HUDEP-2 (cell line): ENCODE measurements around the gene RAPGEF6.
"Not testable (repeated sequence)": the region's sequence is repeated elsewhere in the genome, so short reads cannot be mapped to it uniquely, and the experiment has no call there.

Experiments used
- DNase-seq, 76 experiments: peaks; one replicate each; lab custom pipeline; 2025; ENCODE audit not compliant: unreplicated experiment in 76 of 76; lab: John Stamatoyannopoulos, UW

Gene RAPGEF6

DNA sequence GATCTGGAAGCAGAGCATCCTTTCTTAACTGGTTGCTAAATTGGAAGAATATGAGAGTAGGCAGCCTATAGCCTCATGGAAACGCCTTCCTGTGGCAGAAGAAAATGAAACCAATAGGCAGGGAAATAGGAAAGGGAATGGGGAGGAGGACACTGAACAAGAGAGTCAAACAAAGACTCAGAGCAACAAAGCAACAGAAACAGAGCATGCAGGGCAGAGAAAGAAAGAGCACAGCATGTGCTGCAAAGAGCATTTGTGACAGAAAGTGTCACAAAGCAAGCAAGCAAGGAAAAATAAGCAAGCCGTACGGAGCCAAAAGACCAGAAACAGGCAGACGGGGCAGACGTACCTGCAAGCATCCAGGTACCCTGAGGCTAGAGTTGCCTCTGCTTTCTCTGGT, 123.1 kb downstream of the RAPGEF6 start:
- no peak for DNase-seq

DNA sequence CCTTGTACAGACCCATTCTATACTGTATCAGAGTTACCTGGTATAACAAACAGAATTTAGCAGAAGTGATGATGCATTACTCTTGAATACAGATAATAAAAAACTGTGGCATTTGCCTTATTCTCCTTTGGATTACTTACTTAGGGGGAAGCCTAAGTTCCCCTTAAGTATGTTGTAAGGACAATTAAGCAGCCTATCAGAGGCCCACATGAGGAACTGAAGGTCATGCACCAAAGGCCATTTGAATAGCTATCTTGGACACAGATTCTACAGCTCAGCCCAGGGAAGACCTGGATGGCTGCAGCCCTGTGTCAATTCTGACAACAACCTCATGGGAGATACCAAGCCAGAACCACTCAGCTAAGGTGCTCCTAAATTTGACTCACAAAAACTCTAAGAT, 125.2 kb downstream of the RAPGEF6 start:
- DNase-seq: no peak

DNA sequence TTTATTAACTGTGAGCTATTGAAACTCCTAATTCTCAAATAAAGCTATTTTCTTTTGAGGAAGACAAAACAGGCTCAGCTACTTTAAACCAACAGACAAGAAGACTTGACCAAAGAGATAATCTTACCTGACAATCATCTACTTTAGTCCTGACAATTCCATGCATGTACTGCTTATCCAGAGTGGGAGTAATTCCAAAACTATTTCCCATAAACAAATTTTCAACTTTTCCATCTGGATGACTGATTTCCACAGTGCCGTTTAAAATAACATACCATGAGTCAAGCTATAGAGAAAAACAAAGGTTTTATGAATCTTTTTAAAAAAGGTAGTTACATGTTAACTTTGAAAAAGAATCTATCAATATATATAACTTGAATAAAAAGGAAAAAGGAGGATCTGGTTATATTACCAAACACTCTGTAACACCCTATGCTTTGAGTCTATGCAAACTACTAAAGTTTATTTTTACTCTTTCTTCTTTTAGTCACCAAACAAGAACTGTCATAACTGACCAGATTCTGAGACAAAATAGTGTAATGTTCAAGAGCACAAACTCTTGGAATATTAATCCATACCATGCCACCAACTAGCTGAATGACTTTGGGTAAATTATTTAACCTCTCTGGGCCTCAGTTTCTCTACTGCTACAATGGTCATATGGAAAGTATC, 129.7 kb downstream of the RAPGEF6 start:
- DNase-seq: no peak

DNA sequence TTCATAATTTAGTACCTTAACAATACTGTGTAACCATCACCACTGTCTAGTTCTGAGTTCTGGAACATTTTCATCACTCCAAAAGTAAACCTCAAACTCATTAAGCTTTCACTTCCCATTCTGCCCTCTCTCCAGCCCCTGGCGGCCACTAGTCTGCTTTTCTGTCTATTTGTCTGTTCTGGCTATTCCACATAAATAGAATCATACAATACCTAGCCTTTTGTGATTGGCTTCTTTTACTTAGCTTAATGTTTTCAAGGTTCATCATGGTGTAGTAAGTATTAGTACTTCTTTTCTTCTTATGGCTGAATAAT, 138.7 kb downstream of the RAPGEF6 start:
- no peak for DNase-seq

DNA sequence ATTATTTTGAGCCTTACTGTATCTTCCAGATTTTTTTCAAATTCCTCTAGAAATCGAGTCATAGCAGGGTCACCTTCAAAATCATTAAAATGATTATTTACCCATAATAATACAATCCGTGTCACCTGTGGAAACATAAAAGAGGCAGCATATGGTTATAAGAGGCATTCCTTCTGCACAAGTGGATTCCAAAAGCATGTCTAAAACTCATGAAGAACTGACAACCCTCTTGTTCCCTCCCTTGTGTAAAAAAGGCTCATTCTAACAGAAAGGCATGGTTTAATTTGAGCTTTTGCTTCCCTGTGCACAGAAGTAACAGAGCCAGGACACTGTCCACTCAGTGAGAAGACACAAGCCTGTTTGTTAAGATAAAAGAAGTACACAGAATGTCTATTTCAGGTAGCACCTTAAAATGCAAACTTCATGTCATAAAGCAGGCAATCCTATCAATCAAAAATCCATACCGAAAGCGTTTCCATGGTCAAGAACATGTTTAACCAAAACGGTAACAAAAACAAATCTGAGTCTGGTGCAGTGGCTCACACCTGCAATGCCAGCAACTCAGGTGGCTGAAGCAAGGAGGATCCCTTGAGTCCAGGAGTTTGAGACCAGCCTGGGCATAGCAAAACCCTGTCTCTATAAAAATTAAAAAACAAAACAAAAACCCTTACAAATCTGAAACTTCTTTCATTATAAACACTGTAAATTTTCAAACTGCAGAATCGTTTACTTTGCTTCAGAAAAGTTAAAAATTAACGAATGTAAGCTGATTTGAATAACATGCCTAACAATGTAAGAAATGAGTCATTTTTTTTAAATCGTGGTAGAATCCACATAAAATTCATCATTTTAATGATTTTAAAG, 139.3 kb downstream of the RAPGEF6 start:
- no peak for DNase-seq

DNA sequence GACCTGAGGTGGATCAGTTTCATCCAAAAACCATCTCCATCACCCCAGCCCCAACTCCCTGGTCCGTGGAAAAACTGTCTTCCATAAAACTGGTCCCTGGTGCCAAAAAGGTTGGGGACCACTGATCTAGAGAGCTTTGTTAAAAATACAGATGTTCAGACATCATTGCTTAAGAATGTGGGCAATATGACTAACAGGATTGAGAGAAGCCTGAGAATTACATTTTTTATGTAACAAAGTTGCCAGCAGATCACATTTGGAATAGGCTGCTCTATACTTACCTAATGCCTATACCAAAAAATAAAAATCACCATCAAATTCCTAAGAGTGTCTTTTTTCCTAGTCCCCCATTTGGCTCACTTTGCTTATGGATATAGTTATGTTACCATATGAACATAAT, 143.3 kb downstream of the RAPGEF6 start:
- no peak for DNase-seq

DNA sequence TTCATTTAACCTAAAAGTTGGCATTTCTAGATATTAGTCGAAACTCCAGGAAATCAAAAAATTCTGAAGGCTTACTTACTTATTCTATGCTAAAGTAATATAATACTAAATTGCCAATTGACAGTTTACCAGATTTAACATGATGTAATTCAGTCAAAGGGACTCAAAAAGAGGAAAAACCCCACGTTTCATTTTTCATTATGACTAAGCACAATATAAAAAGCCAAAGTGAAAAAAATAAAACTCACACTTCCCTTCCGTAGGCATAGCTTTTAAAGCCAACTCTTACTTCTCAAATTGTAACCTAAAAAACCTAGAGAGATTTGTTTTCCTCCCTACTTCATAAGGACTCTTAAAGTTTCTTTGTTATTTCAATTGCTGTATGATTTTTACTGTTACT, 146.6 kb downstream of the RAPGEF6 start:
- DNase-seq: no peak

DNA sequence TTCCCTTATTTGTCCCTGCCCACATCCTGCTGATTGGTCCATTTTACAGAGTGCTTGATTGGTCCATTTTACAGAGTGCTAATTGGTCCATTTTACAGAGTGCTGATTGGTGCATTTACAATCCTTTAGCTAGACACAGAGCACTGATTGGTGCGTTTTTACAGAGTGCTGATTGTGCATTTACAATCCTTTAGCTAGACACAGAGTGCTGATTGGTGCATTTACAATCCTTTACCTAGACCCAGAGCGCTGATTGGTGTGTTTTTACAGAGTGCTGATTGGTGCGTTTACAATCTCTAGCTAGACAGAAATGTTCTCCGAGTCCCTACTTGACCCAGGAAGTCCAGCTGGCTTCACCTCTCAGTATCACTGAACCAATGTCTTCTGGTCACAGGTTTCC, 147.7 kb downstream of the RAPGEF6 start:
- DNase-seq: not testable (repeated sequence)

DNA sequence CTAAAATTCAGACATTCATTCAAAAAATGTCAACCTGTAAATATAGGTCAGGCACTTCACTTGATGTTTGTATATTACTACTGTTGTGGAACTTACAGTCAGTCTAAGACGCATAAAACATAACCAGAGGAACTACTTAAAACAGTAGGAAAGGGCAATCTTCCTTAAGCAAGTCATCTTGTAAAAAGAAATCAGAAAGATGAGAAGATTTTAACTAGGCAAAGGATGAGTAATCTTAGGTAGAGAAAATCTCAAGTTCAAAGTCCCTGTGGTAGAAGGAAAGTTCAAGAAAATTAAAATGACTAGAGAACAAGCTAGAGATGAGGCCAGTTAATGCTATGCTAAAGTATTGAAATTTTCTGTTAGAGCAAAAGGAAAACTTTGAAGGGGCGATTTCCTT, 152.4 kb downstream of the RAPGEF6 start:
- DNase-seq: no peak

DNA sequence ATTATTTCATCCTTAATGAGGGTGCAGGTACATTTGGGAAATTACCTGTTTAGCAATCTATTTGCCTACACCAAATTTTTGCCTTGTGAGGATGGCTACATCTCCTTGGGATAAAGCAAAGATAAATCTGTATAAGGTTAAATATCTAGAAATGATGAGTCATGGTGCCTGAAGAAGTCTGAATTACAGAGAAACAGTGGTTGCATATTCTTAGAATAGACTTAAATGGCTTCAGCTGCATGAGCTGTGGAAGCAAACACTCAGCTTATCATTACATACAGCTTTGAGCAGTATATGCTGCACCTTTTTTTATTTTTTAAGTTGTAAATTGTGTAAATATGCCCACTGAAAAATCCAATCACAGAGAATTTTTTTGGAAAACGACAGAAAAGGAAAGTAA, 153.5 kb downstream of the RAPGEF6 start:
- DNase-seq: no peak

DNA sequence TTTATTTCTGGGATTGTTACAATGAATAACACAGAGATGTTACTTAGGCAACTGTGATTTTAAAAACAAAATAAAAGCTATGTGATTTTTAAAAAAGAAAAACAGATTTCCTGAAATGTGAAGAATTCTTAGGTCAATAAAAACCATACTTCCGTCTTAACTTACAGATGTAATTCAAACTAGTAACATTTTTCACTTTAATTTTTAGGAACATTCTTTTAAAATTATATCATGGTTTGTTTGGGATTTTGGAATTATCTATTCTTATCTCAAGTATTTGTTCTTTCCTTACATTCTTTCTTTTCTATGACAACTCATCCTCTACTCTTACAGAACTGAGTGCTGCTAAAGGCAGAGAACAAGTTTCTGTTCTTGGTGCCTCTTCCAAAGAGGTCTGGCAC, 159.5 kb downstream of the RAPGEF6 start:
- DNase-seq: no peak

DNA sequence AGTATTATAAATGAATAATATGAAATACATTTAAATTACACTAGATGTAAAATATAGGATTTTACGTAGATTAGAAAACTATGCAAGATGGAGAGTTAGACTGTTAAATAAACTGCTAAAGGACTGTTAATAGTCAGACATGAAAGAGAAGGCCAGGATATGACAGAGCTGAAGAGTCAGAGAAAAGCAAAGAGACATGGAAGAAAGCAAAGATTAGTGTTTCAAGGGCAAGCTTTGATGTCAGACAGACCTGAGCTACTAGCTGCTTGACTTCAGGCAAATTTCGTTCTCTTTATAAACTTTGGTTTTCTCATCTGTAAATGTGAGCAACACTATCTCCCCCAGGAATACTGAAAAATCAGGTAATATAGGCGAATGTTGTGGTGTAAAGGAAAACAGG, 161.3 kb downstream of the RAPGEF6 start:
- DNase-seq: no peak

DNA sequence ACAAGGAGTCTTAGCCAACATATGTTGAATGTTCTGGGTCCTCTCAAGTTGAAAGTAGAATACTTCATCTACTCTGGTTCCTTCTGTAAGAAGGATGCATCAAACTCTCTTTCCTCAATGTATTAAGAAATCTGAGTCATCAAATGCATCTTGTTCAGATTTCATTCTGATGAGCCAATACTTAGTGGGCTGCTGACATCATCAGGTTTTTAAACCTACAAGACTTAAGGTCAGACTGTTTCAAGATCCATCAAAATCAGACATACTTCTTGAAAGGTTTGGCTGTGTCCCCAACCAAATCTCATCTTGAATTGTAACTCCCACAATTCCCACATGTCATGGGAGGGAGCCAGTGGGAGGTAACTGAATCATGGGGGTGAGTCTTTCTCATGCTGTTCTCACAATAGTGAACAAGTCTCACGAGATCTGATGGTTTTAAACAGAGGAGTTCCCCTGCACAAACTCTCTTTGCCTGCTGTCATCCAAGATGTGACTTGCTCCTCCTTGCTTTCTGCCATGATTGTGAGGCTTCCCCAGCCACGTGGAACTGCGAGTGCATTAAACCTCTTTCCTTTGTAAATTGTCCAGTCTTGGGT, 168.8 kb downstream of the RAPGEF6 start:
- DNase-seq: no peak

DNA sequence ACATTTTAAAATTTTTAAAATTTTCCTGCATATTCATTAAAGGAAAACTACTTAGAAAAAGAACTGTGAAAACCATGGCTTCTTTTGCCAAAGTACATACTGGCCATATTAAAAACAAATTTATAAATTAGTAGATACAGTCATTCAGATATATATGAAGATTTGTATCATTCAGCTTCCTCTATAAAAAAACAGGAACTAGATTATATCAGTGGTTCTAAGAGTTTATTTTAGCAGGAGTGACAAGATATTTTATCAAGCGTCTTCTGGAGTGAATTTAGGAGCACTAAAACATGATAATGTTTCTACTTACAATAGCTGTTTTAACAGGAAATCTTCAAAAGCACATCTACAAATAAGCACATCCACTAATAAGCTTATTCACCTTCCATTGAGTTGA, 171.4 kb downstream of the RAPGEF6 start:
- no peak for DNase-seq

DNA sequence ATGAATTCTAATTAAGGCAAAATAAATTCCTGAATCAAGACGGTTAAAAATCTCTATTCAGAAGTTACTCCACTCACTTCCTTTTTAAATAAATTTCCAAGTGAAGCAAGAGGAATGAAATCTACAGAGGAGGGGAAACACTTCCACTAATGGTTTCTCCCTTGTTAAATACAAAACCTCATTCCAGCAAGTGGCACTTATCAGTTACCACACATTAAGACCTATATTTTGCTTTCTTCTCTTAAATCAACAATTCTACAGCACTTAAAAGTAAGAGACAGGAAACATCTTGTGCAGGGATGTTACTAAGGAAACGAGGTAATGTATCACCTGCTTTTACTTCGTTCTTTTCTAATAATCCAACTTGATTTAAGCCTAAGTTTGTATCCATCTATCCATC, 172.6 kb downstream of the RAPGEF6 start:
- DNase-seq: no peak

DNA sequence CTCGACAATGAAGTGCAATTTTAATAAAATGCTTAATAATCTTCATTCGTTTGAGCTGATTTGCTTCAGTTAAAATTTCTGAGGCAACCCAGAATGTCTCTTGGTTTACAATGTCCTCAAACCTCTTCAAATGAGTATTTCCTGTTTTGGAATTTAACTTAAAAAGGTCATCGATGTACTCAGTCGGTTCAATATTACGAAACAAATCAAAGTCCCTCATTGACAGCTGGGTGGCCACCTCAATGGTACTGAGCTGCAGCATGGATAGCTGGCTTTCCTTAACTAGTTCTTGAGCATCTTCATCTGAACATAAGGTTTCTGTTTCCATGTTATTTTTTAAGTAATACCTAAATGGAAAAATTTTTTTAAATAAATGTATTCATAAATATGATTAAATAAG, 173.3 kb downstream of the RAPGEF6 start:
- DNase-seq: no peak

DNA sequence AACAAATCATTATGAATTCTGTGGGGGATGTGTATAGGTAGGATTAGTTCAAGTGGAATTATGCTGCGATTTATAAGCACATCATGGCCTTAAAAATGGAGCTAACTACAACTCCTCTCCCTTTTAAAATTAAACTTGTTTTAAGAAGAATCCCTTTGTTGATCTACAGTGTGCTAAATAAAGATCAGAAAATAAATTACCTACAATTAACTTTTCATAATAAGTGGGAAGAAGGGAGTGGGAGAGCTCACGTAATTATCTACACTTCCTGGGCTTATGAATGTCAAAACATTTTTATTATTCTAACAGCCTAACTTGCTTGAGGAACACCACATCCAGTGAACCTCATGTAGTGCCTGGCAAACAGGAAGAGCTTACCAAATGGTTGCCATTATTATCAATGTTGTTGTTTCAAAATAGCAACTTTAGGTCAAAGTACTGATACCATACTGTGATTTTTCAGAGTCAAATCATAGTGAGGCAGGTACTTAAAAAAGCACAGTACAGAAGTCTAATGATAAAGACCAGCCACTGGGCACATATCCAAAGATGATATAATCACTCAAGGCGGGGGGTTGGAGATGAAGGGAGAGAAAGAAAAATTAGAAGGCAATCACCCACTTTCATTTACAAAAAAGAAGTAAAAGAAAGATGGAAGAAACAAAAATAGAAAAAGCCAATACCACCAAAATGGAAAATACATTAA, 174.0 kb downstream of the RAPGEF6 start:
- peak in 10 of 76 experiments; percentile 1 to 38 (median 8) for DNase-seq

DNA sequence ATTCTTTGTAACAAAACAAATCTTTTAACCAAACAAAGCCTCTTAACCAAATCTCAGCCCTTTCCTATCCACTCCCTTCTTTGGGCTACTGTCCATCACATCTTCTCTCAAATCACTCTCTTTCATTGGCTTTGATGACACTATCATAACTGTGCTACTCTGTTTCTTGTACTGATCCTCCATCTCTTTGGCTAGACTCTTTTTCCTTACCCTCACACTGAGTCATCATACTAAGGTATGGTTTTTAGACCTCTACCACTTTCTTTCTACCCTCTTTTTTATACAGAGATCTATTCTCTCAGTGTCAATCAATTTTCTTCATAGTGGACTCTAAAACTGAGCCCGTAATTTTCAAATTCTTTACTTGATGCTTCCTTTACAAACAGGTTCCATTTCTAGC, 174.9 kb downstream of the RAPGEF6 start:
- DNase-seq: no peak

DNA sequence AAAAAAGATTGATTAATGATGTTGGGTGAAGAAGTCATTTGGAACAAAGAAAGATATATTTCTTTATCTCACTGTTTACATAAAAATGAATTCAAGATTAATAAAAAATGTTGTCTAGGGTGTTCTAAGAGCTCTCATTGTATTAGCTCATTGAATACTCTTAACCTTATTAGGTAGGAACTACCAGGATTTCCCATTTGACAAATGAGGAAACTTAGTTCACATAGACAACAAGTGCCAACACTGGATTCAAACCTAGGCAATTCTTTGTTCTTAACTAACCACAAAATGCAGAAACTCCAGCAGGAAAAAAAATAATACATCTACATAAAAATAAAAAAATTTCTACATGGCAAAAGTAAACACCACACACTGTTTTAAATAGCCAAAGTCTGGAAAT, 175.8 kb downstream of the RAPGEF6 start:
- no peak for DNase-seq

DNA sequence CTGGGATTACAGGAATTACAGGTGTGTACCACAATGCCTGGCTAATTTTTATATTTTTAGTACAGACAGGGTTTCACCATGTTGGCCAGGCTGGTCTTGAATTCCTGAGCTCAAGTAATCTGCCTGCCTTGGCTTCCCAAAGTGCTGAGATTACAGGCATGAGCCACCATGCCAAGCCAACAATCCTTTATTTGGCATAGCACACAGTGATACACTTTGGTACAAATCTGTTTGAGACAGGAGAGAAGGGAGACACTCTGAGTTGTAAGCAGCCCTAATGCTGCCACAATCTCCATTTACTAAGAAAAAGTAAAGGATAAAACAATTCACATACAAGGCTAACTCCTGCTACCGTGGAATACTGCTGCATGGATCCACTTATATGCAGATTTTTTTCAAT, 177.8 kb downstream of the RAPGEF6 start:
- DNase-seq: no peak

DNA sequence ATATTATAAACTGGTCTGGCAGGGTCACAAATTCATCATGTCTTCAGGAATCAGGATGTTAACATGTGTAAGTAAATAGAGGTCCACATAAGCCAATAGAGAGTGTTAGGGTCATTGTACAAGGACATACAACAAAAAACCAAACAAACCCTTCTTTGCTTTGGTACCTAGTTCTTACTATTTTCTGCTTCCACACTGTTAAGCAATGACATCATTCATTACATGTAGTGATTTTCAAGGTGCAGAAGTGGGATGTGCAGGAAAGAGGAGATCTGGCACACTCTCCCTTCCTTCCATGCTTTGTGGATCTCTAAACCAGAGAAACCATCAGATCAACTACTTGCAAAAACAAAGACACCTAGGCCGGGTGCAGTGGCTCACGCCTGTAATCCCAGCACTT, 184.1 kb downstream of the RAPGEF6 start:
- no peak for DNase-seq
